GM21576 (cell line): ENCODE results near the gene ID2.

ENCODE experiments used
- ATAC-seq: cut with Tn5 transposase; IDR thresholded peaks from one replicate; pipeline ENCODE4 v1.9.1; 2021; ENCODE audit warnings: mild to moderate bottlenecking, moderate library complexity; ENCODE audit not compliant: unreplicated experiment

Gene ID2

DNA sequence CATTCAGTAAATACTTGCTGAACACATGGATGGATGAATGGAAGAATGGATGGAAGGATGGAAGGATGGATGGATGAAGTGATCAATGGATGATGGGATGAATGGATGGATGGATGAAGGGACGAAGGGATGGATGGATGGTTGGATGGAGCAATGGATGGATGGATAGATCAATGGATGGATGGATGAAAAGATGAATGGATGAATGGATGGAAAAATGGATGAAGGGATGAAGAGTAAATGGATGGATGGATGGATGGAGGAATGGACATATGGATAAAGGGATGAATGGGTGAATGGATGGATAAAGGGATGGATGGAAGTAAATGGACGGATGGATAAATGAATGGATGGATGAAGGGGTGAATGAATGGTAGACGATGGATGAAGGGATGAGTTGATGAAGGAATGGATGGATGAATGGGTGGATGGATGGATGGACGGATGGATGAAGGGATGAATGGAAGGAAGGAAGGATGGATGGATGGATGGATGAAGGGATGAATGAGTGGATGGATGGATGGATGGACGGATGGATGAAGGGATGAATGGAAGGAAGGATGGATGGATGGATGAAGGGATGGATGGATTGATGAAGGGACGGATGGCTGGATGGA, 13.9 kb upstream of the ID2 start:
- ATAC-seq, result no peak

DNA sequence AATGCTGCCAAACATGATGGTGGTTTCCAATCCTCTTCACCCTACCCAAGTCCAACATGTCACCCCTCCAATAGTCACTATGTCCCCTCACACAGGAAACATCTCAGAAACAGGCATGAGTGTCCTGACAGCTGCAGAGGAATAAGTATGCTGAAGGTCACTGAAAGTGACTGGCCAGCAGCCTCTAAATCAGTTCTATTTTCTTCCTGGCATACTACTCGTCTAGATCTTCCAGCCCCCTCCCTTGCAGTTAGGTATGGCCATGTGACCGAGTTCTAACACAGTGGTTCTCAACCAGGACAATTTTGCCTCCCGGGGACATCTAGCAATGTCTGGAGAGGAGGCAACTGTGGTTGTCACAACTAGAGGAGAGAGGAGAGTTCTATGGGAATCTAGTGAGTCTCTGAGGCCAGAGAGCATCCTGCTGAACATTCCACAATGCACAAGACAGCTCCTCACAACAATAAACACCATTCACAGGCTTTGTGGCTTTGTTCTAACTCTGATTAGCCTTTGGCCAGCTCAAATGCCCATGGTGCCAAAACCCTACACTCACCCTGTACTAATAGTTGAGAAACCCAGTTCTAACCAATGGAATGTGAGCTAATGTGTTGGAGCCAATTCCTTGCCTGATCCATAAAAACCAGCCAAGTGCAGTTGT, 12.6 kb upstream of the ID2 start:
- ATAC-seq, result no peak

GRCh38 chr2:8670580-8670979, 11.3 kb upstream of the ID2 start:
- ATAC-seq, result no peak

DNA sequence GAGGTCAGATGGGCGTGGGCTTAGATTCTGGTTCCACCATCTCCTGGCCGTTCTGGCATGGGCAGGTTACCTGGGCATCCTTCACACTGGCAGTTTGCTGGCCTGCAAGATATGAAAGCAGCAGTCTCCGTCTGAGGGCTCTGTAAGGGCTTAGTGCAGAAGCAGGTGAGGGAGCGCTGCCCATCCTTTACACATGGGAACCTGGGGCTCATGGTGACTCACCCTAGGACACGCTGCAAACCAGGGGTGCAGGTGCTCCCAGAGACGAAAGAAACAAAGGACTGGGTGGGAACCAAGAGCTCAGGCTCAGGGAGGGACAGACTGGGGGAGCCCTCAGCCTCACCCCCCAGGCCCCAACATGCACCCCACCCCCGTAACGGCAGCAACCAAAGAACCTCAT, 10.7 kb upstream of the ID2 start:
- no peak for ATAC-seq

GRCh38 chr2:8671802-8672201, 10.1 kb upstream of the ID2 start:
- no peak for ATAC-seq

- ATAC-seq, result no peak
Observed at GRCh38 chr2:8672940-8673339, 8.9 kb upstream of the ID2 start.

- ATAC-seq, result no peak
Observed at GRCh38 chr2:8673381-8673780, 8.5 kb upstream of the ID2 start.

DNA sequence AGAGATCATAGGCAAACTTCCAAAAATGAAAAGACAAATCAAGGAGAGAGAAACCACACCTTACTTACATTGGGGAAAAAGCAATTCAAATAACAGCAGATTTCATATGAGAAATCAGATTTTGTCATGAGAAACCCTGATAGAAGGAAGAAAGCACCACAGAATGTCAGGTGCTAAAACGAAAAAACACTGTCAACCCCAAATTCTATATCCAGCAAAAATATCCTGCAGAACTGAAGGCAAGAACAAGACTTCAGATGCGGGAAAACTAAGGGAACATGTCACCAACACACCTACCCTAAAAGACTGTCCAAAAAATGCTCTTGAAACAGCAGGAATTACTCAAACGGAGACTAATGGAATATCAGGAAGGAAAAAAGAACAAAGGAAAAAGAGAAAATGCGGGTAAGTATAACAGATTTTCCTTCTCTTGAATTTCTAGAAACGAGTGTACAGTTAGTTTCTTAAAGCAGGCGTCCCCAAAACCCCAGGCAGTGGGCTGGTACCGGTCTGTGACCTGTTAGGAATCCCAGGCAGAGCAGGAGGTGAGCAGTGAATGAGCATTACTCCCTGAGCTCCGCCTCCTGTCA, 7.3 kb upstream of the ID2 start:
- ATAC-seq, result no peak

GRCh38 chr2:8675543-8675942, 6.3 kb upstream of the ID2 start:
- no peak for ATAC-seq

DNA sequence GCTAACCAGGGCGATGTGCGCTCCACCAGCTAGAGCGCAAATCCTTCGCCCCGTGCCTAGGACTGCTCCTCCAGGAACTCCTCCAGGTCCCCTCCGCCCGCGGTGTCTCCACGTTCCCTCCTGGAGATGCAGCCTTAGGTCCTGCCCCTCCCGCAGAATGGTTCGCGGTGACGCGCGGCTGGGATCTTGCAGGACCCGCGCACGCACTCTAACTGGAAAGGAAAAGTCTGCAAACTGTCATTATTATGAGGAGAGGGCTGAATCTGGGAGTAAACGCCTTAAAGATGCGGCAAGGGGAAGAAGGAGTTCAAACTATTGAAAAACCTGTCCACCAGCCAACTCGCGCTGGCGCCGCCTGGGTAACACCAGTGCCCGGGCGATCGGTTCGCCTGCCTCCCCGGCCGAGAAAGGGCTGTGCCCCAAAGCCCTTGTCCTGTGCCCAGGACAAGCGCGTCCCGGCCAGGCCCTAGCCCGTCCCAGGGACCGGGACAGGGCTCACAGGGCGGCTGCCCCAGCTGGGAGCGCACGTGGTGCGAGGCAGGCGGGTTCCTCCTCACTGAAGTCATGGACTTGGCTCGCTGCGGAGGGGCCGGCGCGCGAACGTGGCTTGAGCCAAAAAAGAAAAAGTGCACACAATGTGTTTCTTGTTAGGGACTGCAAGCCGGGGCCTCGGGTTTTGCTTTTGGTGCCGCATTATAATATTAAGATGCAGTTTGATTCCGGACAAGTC, 5.5 kb upstream of the ID2 start:
- ATAC-seq, result no peak

- no peak for ATAC-seq
Observed at GRCh38 chr2:8676921-8677645, 4.8 kb upstream of the ID2 start.

DNA sequence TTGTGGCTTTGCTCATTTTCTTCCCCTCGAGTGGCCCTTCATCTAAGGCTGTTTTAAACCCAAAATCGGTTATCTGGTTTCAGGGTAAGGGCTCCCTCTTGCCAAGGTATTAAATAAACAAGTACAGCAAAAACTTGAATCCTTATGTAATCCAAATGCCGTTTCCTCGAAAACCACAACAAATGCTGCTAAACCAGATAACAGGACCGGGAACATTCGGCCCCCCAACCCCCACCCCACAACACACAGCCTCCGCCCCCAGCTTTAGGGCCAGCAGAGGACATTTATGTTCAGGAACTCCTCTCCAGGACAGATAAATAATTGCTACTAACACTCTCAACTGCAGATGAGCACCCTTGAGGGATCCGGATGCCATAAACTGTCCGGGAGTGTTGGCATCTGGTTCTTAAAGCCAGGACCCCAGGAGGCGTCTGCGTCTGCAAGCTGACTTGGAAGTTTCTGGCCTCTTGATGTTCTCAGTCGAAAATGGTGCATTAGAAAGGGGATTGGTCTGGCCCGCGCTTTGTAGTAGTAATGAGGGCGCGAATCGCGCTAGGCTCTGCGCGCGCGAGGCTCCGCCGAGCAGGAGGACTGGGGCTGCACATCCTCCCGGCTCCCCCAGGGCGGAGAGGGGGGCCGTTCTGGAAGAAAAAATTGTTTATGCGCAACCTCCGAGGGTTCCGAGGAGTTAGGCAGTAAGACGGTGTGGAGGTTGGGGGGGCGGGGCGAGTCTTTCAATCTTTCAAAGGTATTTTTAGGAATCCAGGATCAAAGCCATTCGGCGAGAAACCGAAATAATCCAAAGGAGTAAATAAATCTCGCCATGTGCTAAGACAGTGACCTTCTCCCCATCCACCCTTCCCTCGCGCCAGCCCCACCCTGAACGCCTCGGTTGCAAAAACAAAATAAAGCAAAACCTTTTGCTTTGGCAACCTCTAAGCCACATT, 3.9 kb upstream of the ID2 start:
- ATAC-seq, result no peak

- peak; percentile 54 for ATAC-seq
Observed at GRCh38 chr2:8678731-8679566, 2.9 kb upstream of the ID2 start.

GRCh38 chr2:8679567-8679826, 2.4 kb upstream of the ID2 start:
- ATAC-seq, result no peak

DNA sequence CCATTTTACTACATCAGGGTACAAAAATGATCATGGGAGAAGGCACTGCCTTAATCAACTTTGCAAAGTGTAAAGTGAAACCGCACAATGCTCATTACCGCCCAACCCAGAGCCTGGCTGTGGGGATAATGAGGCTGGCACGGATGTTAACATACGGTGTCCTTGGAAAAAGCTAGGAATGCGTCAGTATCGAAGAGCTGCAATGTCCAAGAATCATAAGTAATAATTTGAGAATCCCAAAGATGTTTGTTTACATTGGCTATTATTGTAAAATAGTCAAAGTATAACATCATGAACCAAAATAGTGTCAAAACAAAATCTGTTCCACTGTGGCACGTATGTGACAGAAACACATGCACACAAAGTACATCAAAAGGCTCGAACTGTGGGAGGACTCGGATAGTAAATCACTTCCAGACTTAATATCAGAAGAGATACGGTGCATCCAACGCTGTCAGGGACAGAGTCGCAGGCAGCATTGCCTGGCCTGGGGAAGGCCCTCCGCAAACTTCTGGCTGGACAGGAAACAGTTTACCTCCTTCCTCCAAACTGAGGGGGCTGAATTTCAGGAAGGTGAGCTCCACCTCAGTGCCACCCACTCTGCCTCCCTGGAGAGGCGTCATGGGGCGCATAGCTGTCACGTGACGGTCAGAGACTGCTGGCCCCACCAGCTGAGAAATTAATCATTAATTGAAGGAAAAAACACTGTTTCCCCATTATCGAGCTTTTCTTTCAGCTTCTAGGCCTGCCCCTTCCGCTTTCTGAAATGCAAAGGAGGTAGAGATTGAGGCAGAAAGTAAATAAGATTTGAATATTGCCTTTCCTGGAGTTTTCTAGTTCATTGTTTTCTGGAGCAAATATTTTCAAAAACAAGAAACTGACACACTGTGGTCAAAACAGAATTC, 1.8 kb upstream of the ID2 start:
- ATAC-seq, result no peak

GRCh38 chr2:8680822-8681760, 765 bp upstream of the ID2 start:
- ATAC-seq, result no peak
